GM10266 (cell line): ENCODE results near the gene C7orf57.
"Not testable (repeated sequence)": the region's sequence is repeated elsewhere in the genome, so short reads cannot be mapped to it uniquely, and the experiment has no call there.

Experiments used
- DNase-seq: peaks from one replicate; pipeline ENCODE4 v3.0.0; 2012; ENCODE audit errors: extremely low spot score
- CTCF ChIP-seq: IDR thresholded peaks from 2 replicates; pipeline ENCODE4 v1.5.1; 2012; ENCODE audit warnings: mild to moderate bottlenecking, low read depth; ENCODE audit not compliant: control insufficient read depth, insufficient read depth; ENCODE audit errors: missing control alignments

The C7orf57 gene

DNA sequence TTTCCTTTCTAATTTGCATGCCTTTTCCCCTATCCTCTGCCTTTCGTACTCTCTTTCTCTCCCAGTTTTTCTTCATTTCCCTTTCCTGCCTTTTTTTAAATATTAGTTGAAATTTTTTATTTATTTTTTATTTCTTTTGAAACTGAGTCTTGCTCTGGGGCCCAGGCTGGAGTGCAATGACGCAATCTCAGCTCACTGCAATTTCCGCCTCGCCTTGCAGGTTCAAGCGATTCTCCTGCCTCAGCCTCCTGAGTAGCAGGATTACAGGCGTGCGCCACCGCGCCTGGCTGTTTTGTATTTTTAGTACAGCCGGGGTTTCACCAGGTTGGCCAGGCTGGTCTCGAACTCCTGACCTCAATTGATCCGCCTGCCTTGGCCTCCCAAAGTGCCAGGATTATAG, 35.9 kb upstream of the C7orf57 start:
- TF ChIP-seq CTCF: no peak
- DNase-seq: no peak

DNA sequence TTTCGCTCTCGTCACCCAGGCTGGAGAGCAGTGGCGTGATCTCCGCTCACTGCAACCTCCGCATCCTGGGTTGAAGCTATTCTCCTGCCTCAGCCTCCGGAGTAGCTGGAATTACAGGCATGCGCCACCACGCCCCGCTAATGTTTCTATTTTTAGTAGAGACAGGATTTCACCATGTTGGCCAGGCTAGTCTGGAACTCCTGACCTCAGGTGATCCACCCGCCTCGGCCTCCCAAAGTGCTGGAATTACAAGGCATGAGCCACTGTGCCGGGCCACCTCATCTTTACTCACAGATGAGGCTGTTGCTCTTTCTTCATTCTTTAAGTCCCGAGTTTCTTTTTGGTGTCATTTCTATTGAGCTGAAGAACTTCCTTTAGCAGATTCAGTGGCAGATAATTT, 35.2 kb upstream of the C7orf57 start:
- not testable (repeated sequence) for DNase-seq

- no peak for DNase-seq
- TF ChIP-seq CTCF: no peak
Measured at GRCh38 chr7:48004032-48004431, 31.3 kb upstream of the C7orf57 start.

- no peak for DNase-seq
- no peak for TF ChIP-seq CTCF
Measured at GRCh38 chr7:48004638-48005037, 30.7 kb upstream of the C7orf57 start.

- no peak for DNase-seq
- no peak for TF ChIP-seq CTCF
Measured at GRCh38 chr7:48006866-48007265, 28.5 kb upstream of the C7orf57 start.

GRCh38 chr7:48009257-48009656, 26.1 kb upstream of the C7orf57 start:
- no peak for DNase-seq

GRCh38 chr7:48009954-48010353, 25.4 kb upstream of the C7orf57 start:
- no peak for TF ChIP-seq CTCF

More at GRCh38 chr7:48009257-48009656, 26.1 kb upstream of the C7orf57 start:
- no peak for TF ChIP-seq CTCF

DNA sequence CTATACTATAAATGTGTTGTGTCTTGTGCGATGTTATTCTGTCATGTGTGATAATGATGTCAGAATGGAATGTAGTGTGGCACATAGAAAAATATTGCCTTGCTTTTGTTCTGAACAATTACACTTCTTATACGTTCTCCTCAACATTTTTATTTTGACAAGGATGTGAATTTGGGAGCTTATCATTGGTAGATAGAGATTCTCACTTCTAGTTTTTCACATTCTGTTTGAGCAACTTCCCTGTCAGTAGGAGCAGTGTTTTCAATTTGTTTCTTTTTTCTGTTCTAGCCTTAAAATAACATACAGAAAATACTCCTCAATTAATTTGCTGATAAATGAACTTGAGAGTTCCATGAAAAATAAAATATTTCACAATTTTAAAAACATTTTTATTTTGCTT, 24.0 kb upstream of the C7orf57 start:
- no peak for TF ChIP-seq CTCF
- no peak for DNase-seq

More at GRCh38 chr7:48009954-48010353, 25.4 kb upstream of the C7orf57 start:
- no peak for DNase-seq
